GM11168 (cell line): Measurements from ENCODE around the gene SLC12A4.
"Not testable (repeated sequence)": the region's sequence is repeated elsewhere in the genome, so short reads cannot be mapped to it uniquely, and the experiment has no call there.

Experiments used
- in situ Hi-C: fragments of 300-500 bp; cut with MboI; formaldehyde crosslinking; loops from one replicate; pipeline ENCODE4 v1.12.0; 2022; ENCODE audit warnings: low sequenced_read_pairs; ENCODE audit not compliant: unreplicated experiment

SLC12A4 gene

GRCh38 chr16:67989322-67990017, 21.0 kb upstream of the SLC12A4 start:
- in situ Hi-C loops = no loop called here

- in situ Hi-C loops = no loop called here
Measured at GRCh38 chr16:67988675-67989074, 20.2 kb upstream of the SLC12A4 start.

- in situ Hi-C loops = no loop called here
Measured at GRCh38 chr16:67987460-67988160, 19.2 kb upstream of the SLC12A4 start.

- in situ Hi-C loops = no loop called here
Measured at GRCh38 chr16:67986949-67987348, 18.5 kb upstream of the SLC12A4 start.

- in situ Hi-C loops = no loop called here
Measured at GRCh38 chr16:67982011-67982696, 13.7 kb upstream of the SLC12A4 start.

- in situ Hi-C loops = no loop called here
Measured at GRCh38 chr16:67979955-67980678, 11.7 kb upstream of the SLC12A4 start, which contains the start of gene DPEP3. DPEP3 (minus strand) TSS chr16:67980499; CDS start chr16:67980380, 119 bp downstream.

GRCh38 chr16:67977469-67978227, 9.2 kb upstream of the SLC12A4 start:
- in situ Hi-C loops = no loop called here

GRCh38 chr16:67977005-67977404, 8.6 kb upstream of the SLC12A4 start:
- in situ Hi-C loops = no loop called here

- in situ Hi-C loops = no loop called here
Measured at GRCh38 chr16:67976205-67976604, 7.8 kb upstream of the SLC12A4 start.

GRCh38 chr16:67975321-67976105, 7.1 kb upstream of the SLC12A4 start:
- in situ Hi-C loops = no loop called here

- in situ Hi-C loops = not testable (repeated sequence)
Measured at GRCh38 chr16:67972285-67972684, 3.8 kb upstream of the SLC12A4 start.

GRCh38 chr16:67971111-67971510, 2.7 kb upstream of the SLC12A4 start:
- in situ Hi-C loops = no loop called here

- in situ Hi-C loops = no loop called here
Measured at GRCh38 chr16:67969254-67970039, 1.0 kb upstream of the SLC12A4 start.

- in situ Hi-C loops = no loop called here
Measured at GRCh38 chr16:67967958-67968399, 458 bp downstream of the SLC12A4 start.

GRCh38 chr16:67967183-67967957, 1.1 kb downstream of the SLC12A4 start:
- in situ Hi-C loops = no loop called here

GRCh38 chr16:67966549-67967182, 1.8 kb downstream of the SLC12A4 start:
- in situ Hi-C loops = no loop called here
